Left kidney (tissue), 2 donors: ENCODE results near the gene KIF1A. TPM values are rescaled to one million over a fixed set of nuclear protein-coding genes. Genes with fewer than 3 reads are reported as not detected.

Experiments
- DNase-seq: peaks from one replicate; pipeline ENCODE4 v3.0.0-alpha.2; 2013
- polyA plus RNA-seq: library from polyadenylated mRNA; unstranded; fragments of 120-200 nt; gene quantifications from one replicate; pipeline ENCODE4 v1.2.1, GENCODE V29; 2013; ENCODE audit not compliant: insufficient read length

KIF1A gene
- polyA plus RNA-seq, 1 donor = 11.1 TPM

- no peak for DNase-seq
These were observed 99.1 kb downstream of the KIF1A start for GRCh38 chr2:240720686-240721595.

- no peak for DNase-seq
These were observed 100.1 kb downstream of the KIF1A start for GRCh38 chr2:240719676-240720545.

- no peak for DNase-seq
These were observed 101.0 kb downstream of the KIF1A start for GRCh38 chr2:240718896-240719490.

GRCh38 chr2:240717681-240718581, 102.1 kb downstream of the KIF1A start:
- no peak for DNase-seq

GRCh38 chr2:240717181-240717641, 102.8 kb downstream of the KIF1A start:
- DNase-seq = no peak

- no peak for DNase-seq
These were observed 103.8 kb downstream of the KIF1A start for GRCh38 chr2:240716130-240716798.

- no peak for DNase-seq
These were observed 105.0 kb downstream of the KIF1A start for GRCh38 chr2:240714747-240715725.

GRCh38 chr2:240713928-240714746, 105.9 kb downstream of the KIF1A start:
- no peak for DNase-seq

GRCh38 chr2:240713071-240713927, 106.7 kb downstream of the KIF1A start:
- no peak for DNase-seq

GRCh38 chr2:240712121-240712520, 107.9 kb downstream of the KIF1A start:
- no peak for DNase-seq

- no peak for DNase-seq
These were observed 108.3 kb downstream of the KIF1A start for GRCh38 chr2:240711701-240712100.

GRCh38 chr2:240711296-240711695, 108.7 kb downstream of the KIF1A start:
- DNase-seq = no peak

GRCh38 chr2:240708457-240708856, 111.6 kb downstream of the KIF1A start:
- DNase-seq = no peak

GRCh38 chr2:240707821-240708220, 112.2 kb downstream of the KIF1A start:
- peak; percentile 49 for DNase-seq

GRCh38 chr2:240707043-240707756, 112.8 kb downstream of the KIF1A start:
- DNase-seq = peak; percentile 60

- DNase-seq = no peak
These were observed 114.7 kb downstream of the KIF1A start for GRCh38 chr2:240705204-240705791.
